HUES6 (cell line): ENCODE data around the gene SAMMSON.

Experiments used
- H3K27ac ChIP-seq: 2 replicates; pipeline ENCODE4 v1.7.0; 2013; ENCODE audit warnings: low read depth, mild to moderate bottlenecking, low read length, inconsistent platforms
- H3K27me3 ChIP-seq: 2 replicates; pipeline ENCODE4 v1.6.1; 2013; ENCODE audit warnings: low read length; ENCODE audit not compliant: control insufficient read depth, insufficient read depth
- H3K36me3 ChIP-seq: 2 replicates; pipeline ENCODE4 v1.6.1; 2013; ENCODE audit warnings: low read length; ENCODE audit not compliant: control insufficient read depth, insufficient read depth
- H3K4me1 ChIP-seq: 2 replicates; pipeline ENCODE4 v1.6.1; 2013; ENCODE audit warnings: low read length; ENCODE audit not compliant: control insufficient read depth, insufficient read depth
- H3K4me3 ChIP-seq: 2 replicates; pipeline ENCODE4 v1.5.1; 2013; ENCODE audit warnings: low read depth, low read length
- H3K9ac ChIP-seq: one replicate; pipeline ENCODE4 v1.6.1; 2013; ENCODE audit warnings: mild to moderate bottlenecking, low read length
- H3K9me3 ChIP-seq: 2 replicates; pipeline ENCODE4 v1.6.1; 2013; ENCODE audit warnings: low read depth, low read length; ENCODE audit not compliant: control insufficient read depth, insufficient read depth

Gene SAMMSON

GRCh38 chr3:70061096-70061495 is 61.6 kb downstream of the SAMMSON start:
- H3K9ac ChIP-seq = no peak overlapping the region
- no peak overlapping the region for H3K27ac ChIP-seq
- H3K4me3 ChIP-seq = no peak overlapping the region
- H3K27me3 ChIP-seq = no peaks in the 10 kb centered on the region
- no peaks in the 10 kb centered on the region for H3K36me3 ChIP-seq
- H3K9me3 ChIP-seq = no peaks in the 10 kb centered on the region
- peaks cover 21% of the 10 kb centered on the region for H3K4me1 ChIP-seq

GRCh38 chr3:70064194-70064779 is 64.8 kb downstream of the SAMMSON start:
- Histone ChIP-seq H3K4me1 (peaks cover 5% of the 10 kb centered on the region; the same call in 1 of the 2 replicates), H3K4me3 (no peak overlapping the region), H3K9ac (no peak overlapping the region), H3K9me3 (no peaks in the 10 kb centered on the region), H3K27me3 (no peaks in the 10 kb centered on the region), H3K36me3 (no peaks in the 10 kb centered on the region), H3K27ac (no peak overlapping the region)

- Histone ChIP-seq H3K9ac (no peak overlapping the region), H3K4me1 (peaks cover 5% of the 10 kb centered on the region; the same call in 1 of the 2 replicates), H3K4me3 (no peak overlapping the region), H3K27ac (no peak overlapping the region), H3K9me3 (no peaks in the 10 kb centered on the region), H3K27me3 (no peaks in the 10 kb centered on the region), H3K36me3 (no peaks in the 10 kb centered on the region)
These were observed 66.2 kb downstream of the SAMMSON start for GRCh38 chr3:70065696-70066253.

- Histone ChIP-seq H3K4me1 (peaks cover 25% of the 10 kb centered on the region), H3K36me3 (no peaks in the 10 kb centered on the region), H3K9ac (no peak overlapping the region), H3K4me3 (no peak overlapping the region), H3K9me3 (no peaks in the 10 kb centered on the region), H3K27me3 (no peaks in the 10 kb centered on the region), H3K27ac (no peak overlapping the region)
These were observed 68.5 kb downstream of the SAMMSON start for GRCh38 chr3:70067860-70068521.

- H3K36me3 ChIP-seq = no peaks in the 10 kb centered on the region
- H3K9ac ChIP-seq = no peak overlapping the region
- no peak overlapping the region for H3K27ac ChIP-seq
- H3K4me3 ChIP-seq = no peak overlapping the region
- no peaks in the 10 kb centered on the region for H3K27me3 ChIP-seq
- peaks cover 20% of the 10 kb centered on the region for H3K4me1 ChIP-seq
- peaks cover 2% of the 10 kb centered on the region; the same call in 1 of the 2 replicates for H3K9me3 ChIP-seq
These were observed 70.0 kb downstream of the SAMMSON start for GRCh38 chr3:70069557-70069956.

GRCh38 chr3:70071138-70071537 is 71.6 kb downstream of the SAMMSON start:
- Histone ChIP-seq H3K27ac (no peak overlapping the region), H3K27me3 (no peaks in the 10 kb centered on the region), H3K9ac (no peak overlapping the region), H3K9me3 (peaks cover 2% of the 10 kb centered on the region; the same call in 1 of the 2 replicates), H3K4me3 (peak overlapping the region; percentile 45), H3K36me3 (no peaks in the 10 kb centered on the region), H3K4me1 (peaks cover 23% of the 10 kb centered on the region)

GRCh38 chr3:70072180-70072579 is 72.6 kb downstream of the SAMMSON start:
- H3K27ac ChIP-seq = peak overlapping the region; percentile 65; the same call in 1 of the 2 replicates
- no peaks in the 10 kb centered on the region for H3K27me3 ChIP-seq
- peaks cover 29% of the 10 kb centered on the region for H3K4me1 ChIP-seq
- H3K9ac ChIP-seq = peak overlapping the region; percentile 61
- no peaks in the 10 kb centered on the region for H3K36me3 ChIP-seq
- peaks cover 2% of the 10 kb centered on the region; the same call in 1 of the 2 replicates for H3K9me3 ChIP-seq
- H3K4me3 ChIP-seq = peak overlapping the region; percentile 45

- Histone ChIP-seq H3K4me1 (peaks cover 29% of the 10 kb centered on the region), H3K36me3 (no peaks in the 10 kb centered on the region), H3K4me3 (no peak overlapping the region), H3K27me3 (no peaks in the 10 kb centered on the region), H3K9ac (no peak overlapping the region), H3K27ac (no peak overlapping the region), H3K9me3 (peaks cover 6% of the 10 kb centered on the region)
These were observed 73.2 kb downstream of the SAMMSON start for GRCh38 chr3:70072754-70073153.

- no peak overlapping the region for H3K27ac ChIP-seq
- H3K36me3 ChIP-seq = no peaks in the 10 kb centered on the region
- no peaks in the 10 kb centered on the region for H3K27me3 ChIP-seq
- peaks cover 16% of the 10 kb centered on the region for H3K9me3 ChIP-seq
- peaks cover 29% of the 10 kb centered on the region for H3K4me1 ChIP-seq
- no peak overlapping the region for H3K9ac ChIP-seq
- no peak overlapping the region for H3K4me3 ChIP-seq
These were observed 75.6 kb downstream of the SAMMSON start for GRCh38 chr3:70075101-70075500.

- H3K9ac ChIP-seq = no peak overlapping the region
- H3K36me3 ChIP-seq = no peaks in the 10 kb centered on the region
- no peak overlapping the region for H3K4me3 ChIP-seq
- H3K27ac ChIP-seq = no peak overlapping the region
- H3K9me3 ChIP-seq = peaks cover 16% of the 10 kb centered on the region
- no peaks in the 10 kb centered on the region for H3K27me3 ChIP-seq
- H3K4me1 ChIP-seq = peaks cover 24% of the 10 kb centered on the region
These were observed 76.9 kb downstream of the SAMMSON start for GRCh38 chr3:70076396-70076795.

GRCh38 chr3:70078778-70079177 is 79.2 kb downstream of the SAMMSON start:
- Histone ChIP-seq H3K4me1 (peaks cover 9% of the 10 kb centered on the region), H3K9ac (no peak overlapping the region), H3K9me3 (peaks cover 14% of the 10 kb centered on the region), H3K27me3 (no peaks in the 10 kb centered on the region), H3K27ac (no peak overlapping the region), H3K36me3 (no peaks in the 10 kb centered on the region), H3K4me3 (no peak overlapping the region)
